Esophagus muscularis mucosa (tissue), 3 donors: ENCODE data around the gene CLK4.

ENCODE experiments used
- CTCF ChIP-seq, 3 experiments: fragments of 200-600 bp in 2 of 3; fragments of 450-650 bp in 1 of 3; sonication (generic) in 2 of 3; IDR thresholded peaks; one replicate each; pipeline ENCODE4 v1.5.1; 2017 to 2019; ENCODE audit warnings: antibody characterized with exemption in 3 of 3, mild to moderate bottlenecking in 2 of 3, moderate library complexity in 1 of 3
- EP300 ChIP-seq: sonication (generic); formaldehyde crosslinking; IDR thresholded peaks from one replicate; pipeline ENCODE4 v1.6.1; 2017; ENCODE audit warnings: antibody characterized with exemption

GRCh38 chr5:178557416-178557815 is 69.4 kb downstream of the CLK4 start:
- TF ChIP-seq CTCF (IDR thresholded peaks at IDR 0.05) (no peak), EP300 (no peak)
